Testis (tissue), 2 donors: Measurements from ENCODE around the gene CA12.

Experiments
- POLR2A ChIP-seq: fragments of 450-650 bp; IDR thresholded peaks from one replicate; pipeline ENCODE4 v1.6.1; 2017; ENCODE audit warnings: antibody characterized with exemption, mild to moderate bottlenecking, moderate library complexity
- TF ChIP-seq, protein P1 (sequence below), 3 experiments: fragments of 450-650 bp in 2 of 3; fragments of 200-600 bp in 1 of 3; sonication (generic) in 1 of 3; IDR thresholded peaks; one replicate each; pipeline ENCODE4 v1.5.1; 2016 to 2019; ENCODE audit warnings: antibody characterized with exemption in 3 of 3, mild to moderate bottlenecking in 2 of 3, moderate library complexity in 1 of 3

DNA sequence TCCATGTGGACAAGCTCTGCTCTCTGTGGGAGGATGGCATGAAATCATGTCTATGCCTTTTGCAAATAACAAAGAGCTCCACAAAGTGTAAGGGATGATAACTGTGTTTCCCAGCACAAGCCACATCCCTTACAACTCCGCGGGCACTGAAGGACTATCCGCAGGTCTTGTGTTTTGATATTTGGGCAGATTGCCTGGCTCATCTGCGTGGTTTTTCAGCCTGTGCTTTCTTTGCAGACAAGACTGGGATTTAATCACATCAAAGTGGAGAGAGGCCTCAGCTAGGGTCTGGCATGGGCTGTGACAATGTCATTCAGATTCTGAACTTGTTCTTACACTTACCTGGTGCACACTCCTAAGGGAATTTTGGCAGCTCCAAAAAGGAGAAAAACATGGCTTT, 30.2 kb upstream of the CA12 start:
- TF ChIP-seq, protein P1, sequence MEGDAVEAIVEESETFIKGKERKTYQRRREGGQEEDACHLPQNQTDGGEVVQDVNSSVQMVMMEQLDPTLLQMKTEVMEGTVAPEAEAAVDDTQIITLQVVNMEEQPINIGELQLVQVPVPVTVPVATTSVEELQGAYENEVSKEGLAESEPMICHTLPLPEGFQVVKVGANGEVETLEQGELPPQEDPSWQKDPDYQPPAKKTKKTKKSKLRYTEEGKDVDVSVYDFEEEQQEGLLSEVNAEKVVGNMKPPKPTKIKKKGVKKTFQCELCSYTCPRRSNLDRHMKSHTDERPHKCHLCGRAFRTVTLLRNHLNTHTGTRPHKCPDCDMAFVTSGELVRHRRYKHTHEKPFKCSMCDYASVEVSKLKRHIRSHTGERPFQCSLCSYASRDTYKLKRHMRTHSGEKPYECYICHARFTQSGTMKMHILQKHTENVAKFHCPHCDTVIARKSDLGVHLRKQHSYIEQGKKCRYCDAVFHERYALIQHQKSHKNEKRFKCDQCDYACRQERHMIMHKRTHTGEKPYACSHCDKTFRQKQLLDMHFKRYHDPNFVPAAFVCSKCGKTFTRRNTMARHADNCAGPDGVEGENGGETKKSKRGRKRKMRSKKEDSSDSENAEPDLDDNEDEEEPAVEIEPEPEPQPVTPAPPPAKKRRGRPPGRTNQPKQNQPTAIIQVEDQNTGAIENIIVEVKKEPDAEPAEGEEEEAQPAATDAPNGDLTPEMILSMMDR (IDR thresholded peaks at IDR 0.05): no peak
- no peak for TF ChIP-seq POLR2A
